ENCODE data around the gene CDC42BPB. TPM values are rescaled to one million over a fixed set of nuclear protein-coding genes. Genes with fewer than 3 reads are reported as not detected.
A peak's percentile ranks its signal among the peaks of the same experiment; 100 is the strongest.

The CDC42BPB gene
- total RNA-seq, 2 donors from 2014 or later: 66.2 to 102 TPM

- Histone ChIP-seq H3K27me3 (no peaks in the 10 kb centered on the region), H3K4me3 (peak overlapping the region in 1 of 2 donors; percentile 76), H3K9me3 (no peaks in the 10 kb centered on the region), H3K27ac (peak overlapping the region; percentile 15 to 85 (median 78)), H3K36me3 (replicated peaks in 1 of 2; ENCODE audit: insufficient read depth in 1 of 2, low read depth in 2 of 2) (no peaks in the 10 kb centered on the region), H3K4me1 (peaks cover 37% of the 10 kb centered on the region)
- ATAC-seq (no peak), DNase-seq (no peak)
- intact Hi-C loops (cut with DNase I): no loop called here
- WGBS, 2 donors: 43 to 66% methylated on average over 31 to 39 of the region's 39 CpGs
- TF ChIP-seq, protein P1, sequence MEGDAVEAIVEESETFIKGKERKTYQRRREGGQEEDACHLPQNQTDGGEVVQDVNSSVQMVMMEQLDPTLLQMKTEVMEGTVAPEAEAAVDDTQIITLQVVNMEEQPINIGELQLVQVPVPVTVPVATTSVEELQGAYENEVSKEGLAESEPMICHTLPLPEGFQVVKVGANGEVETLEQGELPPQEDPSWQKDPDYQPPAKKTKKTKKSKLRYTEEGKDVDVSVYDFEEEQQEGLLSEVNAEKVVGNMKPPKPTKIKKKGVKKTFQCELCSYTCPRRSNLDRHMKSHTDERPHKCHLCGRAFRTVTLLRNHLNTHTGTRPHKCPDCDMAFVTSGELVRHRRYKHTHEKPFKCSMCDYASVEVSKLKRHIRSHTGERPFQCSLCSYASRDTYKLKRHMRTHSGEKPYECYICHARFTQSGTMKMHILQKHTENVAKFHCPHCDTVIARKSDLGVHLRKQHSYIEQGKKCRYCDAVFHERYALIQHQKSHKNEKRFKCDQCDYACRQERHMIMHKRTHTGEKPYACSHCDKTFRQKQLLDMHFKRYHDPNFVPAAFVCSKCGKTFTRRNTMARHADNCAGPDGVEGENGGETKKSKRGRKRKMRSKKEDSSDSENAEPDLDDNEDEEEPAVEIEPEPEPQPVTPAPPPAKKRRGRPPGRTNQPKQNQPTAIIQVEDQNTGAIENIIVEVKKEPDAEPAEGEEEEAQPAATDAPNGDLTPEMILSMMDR (IDR thresholded peaks at IDR 0.05): no peak
- TF ChIP-seq POLR2A (IDR thresholded peaks at IDR 0.05): no peak
These were observed 1.1 kb upstream of the CDC42BPB start for GRCh38 chr14:103058164-103059055.

- Histone ChIP-seq H3K9me3 (no peaks in the 10 kb centered on the region), H3K36me3 (replicated peaks in 1 of 2; ENCODE audit: insufficient read depth in 1 of 2, low read depth in 2 of 2) (no peaks in the 10 kb centered on the region), H3K4me1 (peaks cover 37% of the 10 kb centered on the region), H3K27me3 (no peaks in the 10 kb centered on the region), H3K27ac (peak overlapping the region; percentile 75 to 86 (median 84)), H3K4me3 (peak overlapping the region; percentile 79 to 95)
- 1% methylated on average over 39 of the region's 53 CpGs; no CpG with 5 or more reads in 1 of the 2 donors for WGBS, 2 donors
- TF ChIP-seq, protein P1 (IDR thresholded peaks at IDR 0.05): no peak
- peak in 1 of 3 donors; percentile 14 for TF ChIP-seq POLR2A (IDR thresholded peaks at IDR 0.05)
- intact Hi-C loops (cut with DNase I): no loop called here
- DNase-seq (peak; percentile 26 to 42 (median 37)), ATAC-seq (peak; percentile 28)
These were observed 349 bp downstream of the CDC42BPB start for GRCh38 chr14:103057028-103057371.

- ATAC-seq (peak; percentile 7), DNase-seq (peak; percentile 54 to 64 (median 55))
- peaks cover 42% of the 10 kb centered on the region for H3K4me1 ChIP-seq
These were observed 874 bp downstream of the CDC42BPB start for GRCh38 chr14:103056322-103057027.

GRCh38 chr14:103055695-103056094, 1.7 kb downstream of the CDC42BPB start:
- DNase-seq (no peak), ATAC-seq (no peak)
- intact Hi-C loops (cut with DNase I): no loop called here
- H3K4me3 ChIP-seq: no peak overlapping the region
- peaks cover 47% of the 10 kb centered on the region for H3K4me1 ChIP-seq
- no peak for TF ChIP-seq POLR2A (IDR thresholded peaks at IDR 0.05)
- TF ChIP-seq, protein P1 (IDR thresholded peaks at IDR 0.05): no peak
- no peaks in the 10 kb centered on the region for H3K27me3 ChIP-seq
- no peaks in the 10 kb centered on the region for H3K36me3 ChIP-seq (replicated peaks in 1 of 2; ENCODE audit: insufficient read depth in 1 of 2, low read depth in 2 of 2)
- no peaks in the 10 kb centered on the region for H3K9me3 ChIP-seq
- H3K27ac ChIP-seq: peak overlapping the region in 3 of 4 donors; percentile 11 to 86 (median 84)
- WGBS, 2 donors: 26 to 34% methylated on average over 8 of the region's 8 CpGs

More at GRCh38 chr14:103056322-103057027, 874 bp downstream of the CDC42BPB start:
- Histone ChIP-seq H3K36me3 (replicated peaks in 1 of 2; ENCODE audit: insufficient read depth in 1 of 2, low read depth in 2 of 2) (no peaks in the 10 kb centered on the region), H3K27ac (peak overlapping the region; percentile 75 to 86 (median 84)), H3K27me3 (no peaks in the 10 kb centered on the region), H3K4me3 (peak overlapping the region; percentile 79 to 95), H3K9me3 (no peaks in the 10 kb centered on the region)
- no peak for TF ChIP-seq POLR2A (IDR thresholded peaks at IDR 0.05)
- TF ChIP-seq, protein P1 (IDR thresholded peaks at IDR 0.05): no peak
- WGBS, 2 donors: 3% methylated on average over 22 to 30 of the region's 50 CpGs
- intact Hi-C loops (cut with DNase I): no loop called here
